Stimulated activated CD8-positive, alpha-beta memory T cell treated with anti-CD3 and anti-CD28 coated beads, Interleukin-12 subunit alpha, Interleukin-12 subunit beta, amount 100 ng/mL, for 24 hours (primary cell): ENCODE results near the gene TUBE1.
"Not testable (repeated sequence)": the region's sequence is repeated elsewhere in the genome, so short reads cannot be mapped to it uniquely, and the experiment has no call there.

ENCODE experiments used
- DNase-seq: peaks from one replicate; pipeline ENCODE4 v3.0.0-alpha.2; 2020; ENCODE audit errors: extremely low read depth

Gene TUBE1

DNA sequence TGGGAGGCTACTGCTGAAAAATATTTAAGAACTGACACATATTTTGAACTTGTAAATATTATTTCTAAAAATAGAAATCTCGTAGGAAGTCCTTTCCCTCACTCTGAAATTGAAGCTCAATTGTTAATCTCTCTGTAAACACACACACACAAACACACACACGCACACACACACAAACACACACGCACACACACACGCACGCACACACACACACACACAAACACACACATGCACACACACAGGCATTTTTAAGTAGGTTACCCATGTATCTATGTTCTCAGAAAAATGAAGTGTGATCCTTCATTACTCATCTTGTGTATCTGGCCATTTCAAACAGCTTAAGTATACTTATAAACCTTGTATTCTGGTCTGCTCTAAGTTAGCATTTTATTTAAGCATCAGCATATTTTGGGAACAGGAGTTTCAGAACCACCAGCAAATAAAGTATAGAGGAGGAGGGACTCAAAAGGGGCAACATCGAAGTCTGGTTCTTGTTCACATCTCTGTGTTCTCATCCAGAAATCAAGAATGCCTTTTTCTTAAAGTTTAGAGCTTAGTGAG lies 21.8 kb downstream of the TUBE1 start:
- DNase-seq: no peak

- DNase-seq: no peak
Measured at GRCh38 chr6:112062966-112063365, 24.3 kb downstream of the TUBE1 start.

DNA sequence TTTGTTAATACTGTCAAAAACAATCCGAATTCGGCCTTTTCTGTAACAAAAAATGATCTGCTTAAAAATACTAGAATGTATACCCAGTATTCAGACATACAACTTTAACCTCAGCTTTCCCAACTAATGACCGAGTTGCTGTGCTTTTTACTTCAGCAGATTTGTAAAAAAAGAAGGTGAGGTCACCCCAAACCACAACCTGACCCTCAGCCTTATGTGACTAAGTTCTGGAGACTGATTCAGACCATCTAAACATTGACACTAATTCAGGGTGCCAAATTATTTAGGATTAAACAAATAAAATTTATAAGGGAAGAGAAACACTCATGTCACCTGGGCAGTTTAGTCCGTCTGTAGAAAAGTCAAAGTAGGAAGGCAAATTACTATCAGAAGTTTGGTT lies 25.7 kb downstream of the TUBE1 start:
- DNase-seq: no peak

DNA sequence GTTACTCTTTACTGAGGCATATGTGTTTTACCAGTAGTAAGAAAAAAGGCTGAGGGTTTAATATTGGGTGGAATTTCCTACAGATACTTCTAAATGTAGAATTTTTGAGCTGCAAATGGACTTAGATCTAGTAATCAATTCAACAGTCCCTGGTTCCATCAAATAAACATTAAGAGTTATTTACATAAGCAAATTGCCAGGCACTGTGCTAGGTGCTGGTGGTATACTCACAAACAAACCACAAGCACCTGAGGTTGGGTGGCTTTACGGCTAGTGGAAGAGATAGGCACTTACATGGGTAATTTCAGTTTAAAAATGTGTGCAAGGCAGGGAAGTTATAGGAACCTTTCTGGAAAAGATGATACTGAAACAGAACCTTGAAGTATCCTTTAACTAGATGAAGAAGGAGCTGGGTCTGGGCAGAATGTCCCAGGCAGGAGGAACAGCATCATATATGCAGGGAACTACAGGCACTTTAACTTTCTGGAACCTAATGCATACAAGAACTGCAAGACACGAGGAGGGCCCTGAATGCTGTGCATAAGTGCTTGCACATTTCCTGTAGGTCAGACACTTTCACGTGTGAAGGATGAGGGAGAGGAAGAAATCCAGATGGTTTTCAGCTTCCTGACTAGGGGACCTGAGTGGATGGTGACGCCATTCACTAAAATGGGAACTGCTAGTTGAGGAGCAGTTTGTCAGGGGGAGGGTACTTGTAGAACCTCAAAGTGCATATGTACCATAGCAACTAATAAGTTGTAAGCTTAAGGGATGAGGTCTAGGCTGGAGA lies 28.8 kb downstream of the TUBE1 start:
- DNase-seq: no peak

DNA sequence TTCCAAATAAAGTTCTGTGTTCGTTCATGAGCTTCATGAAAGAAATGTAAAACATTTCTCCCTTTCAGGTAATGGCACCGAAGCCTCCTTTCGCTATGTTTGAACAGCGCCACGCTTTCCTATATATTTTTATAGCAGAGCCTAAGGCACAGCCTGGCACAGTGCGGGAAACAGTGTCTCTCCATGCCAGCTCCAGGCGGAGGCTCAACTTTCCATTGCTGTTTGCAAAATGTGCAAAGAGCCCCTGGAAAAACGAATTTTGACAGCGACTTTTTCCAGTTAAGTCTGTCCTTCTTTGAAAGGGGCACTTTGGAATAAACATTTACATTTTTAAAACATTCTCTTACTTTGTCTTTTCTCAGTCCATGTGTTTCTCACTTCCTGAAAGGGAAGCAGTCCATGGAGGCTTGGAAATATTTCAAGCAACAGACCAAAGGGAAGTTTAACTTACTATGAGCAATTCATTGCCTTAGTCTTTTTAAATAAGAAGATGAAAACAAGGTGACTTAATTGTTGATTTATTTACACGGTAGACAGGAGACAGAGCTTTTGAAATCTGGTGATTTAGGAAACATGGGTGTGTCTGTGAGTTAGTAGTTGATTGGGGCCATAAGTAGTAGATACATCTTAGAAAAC lies 32.6 kb downstream of the TUBE1 start:
- no peak for DNase-seq

DNA sequence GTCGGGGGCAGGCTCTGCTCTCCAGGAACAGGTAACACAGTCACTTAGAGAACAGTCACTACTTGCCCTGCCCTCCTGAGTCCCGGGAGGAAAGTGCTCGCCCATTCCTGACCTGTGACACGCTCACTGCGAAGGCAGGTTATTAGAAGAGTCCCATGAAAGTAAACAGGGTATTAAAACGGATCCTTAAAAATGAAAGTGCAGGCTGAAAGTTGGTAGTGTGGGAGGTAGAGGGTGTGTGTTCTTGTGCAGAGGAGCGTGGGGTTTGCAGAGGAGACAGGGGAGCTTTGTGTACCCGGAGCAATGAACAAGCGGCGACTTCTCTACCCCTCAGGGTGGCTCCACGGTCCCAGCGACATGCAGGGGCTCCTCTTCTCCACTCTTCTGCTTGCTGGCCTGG lies 33.3 kb downstream of the TUBE1 start, which contains the start of gene CCN6:
CCN6 (plus strand) TSS at position 104 of the 400 bp plus-strand sequence; CDS start at position 358, 254 bp downstream.
- DNase-seq: no peak

- not testable (repeated sequence) for DNase-seq
Measured at GRCh38 chr6:112051251-112051740, 36.0 kb downstream of the TUBE1 start.

DNA sequence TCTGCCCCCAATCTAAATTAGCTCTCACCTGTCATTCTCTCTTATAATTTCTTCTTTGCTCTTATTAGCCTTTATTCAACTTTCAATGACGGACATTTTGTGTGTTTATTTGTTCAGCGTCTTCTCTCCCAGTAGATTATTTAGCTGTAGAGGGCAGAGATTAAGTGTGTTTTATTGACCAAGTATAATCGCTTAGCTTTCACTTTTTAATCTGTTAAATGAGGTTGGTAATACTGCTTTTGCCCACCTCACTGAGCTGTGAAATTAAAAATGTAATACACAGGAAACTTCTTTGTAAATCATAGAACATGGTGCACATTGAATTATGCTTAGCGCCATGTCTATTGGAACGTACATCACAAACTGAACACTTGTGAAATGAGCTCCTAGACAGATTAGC lies 36.9 kb downstream of the TUBE1 start:
- no peak for DNase-seq

- no peak for DNase-seq
Measured at GRCh38 chr6:112049996-112050395, 37.3 kb downstream of the TUBE1 start.

- DNase-seq: no peak
Measured at GRCh38 chr6:112049026-112049799, 38.1 kb downstream of the TUBE1 start.

DNA sequence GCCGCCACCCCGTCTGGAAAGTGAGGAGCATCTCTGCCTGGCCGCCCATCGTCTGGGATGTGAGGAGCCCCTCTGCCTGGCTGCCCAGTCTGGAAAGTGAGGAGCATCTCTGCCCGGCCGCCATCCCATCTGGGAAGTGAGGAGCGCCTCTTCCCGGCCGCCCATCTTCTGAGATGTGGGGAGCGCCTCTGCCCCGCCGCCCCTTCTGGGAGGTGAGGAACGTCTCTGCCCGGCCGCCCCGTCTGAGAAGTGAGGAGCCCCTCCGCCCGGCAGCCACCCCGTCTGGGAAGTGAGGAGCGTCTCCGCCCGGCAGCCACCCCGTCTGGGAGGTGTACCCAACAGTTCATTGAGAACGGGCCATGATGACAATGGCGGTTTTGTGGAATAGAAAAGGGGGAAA lies 39.8 kb downstream of the TUBE1 start:
- not testable (repeated sequence) for DNase-seq

DNA sequence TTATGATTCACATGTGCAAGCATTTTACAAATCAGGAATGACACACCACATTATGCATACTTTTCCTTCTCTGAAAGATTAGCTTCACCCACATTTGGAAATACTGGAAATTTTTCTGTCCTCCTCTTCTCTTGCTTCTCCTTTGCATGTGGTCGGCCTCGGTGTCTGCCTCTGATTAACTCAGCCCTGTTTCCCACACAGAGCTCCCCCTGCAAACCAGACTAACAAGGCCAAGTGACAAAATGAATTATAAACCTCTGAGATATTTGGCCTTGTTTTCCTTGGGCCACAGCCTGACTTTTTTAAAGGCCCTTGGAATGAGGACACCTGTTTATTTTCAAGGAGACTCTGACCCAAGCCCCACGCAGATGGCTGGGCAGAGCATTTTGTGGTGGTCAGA lies 42.4 kb downstream of the TUBE1 start:
- DNase-seq: no peak

DNA sequence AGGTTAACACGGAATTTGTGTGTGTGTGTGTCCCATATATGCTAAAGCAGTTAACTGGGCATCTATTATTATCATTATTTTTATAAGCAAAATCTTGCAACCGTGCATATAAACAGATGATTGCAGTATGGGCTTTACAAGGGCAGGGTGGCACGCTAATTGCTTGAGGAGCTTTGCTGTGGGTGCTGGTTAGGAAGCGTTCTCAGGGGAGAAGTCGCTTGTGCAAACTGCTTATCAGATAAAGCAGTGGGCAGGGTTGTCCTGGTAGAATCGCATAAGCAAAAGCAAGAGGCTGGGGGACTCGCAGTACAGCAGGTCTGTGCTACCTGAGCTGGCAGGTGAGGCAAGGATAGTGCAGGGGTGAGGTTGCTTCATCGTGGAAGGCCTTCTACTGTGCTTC lies 43.1 kb downstream of the TUBE1 start:
- DNase-seq: no peak

- DNase-seq: peak; percentile 68
Measured at GRCh38 chr6:112043032-112044007, 44.0 kb downstream of the TUBE1 start.

GRCh38 chr6:112041535-112041934 lies 45.7 kb downstream of the TUBE1 start:
- no peak for DNase-seq

GRCh38 chr6:112040956-112041355 lies 46.3 kb downstream of the TUBE1 start:
- DNase-seq: no peak

- DNase-seq: no peak
Measured at GRCh38 chr6:112039431-112039770, 47.9 kb downstream of the TUBE1 start.

DNA sequence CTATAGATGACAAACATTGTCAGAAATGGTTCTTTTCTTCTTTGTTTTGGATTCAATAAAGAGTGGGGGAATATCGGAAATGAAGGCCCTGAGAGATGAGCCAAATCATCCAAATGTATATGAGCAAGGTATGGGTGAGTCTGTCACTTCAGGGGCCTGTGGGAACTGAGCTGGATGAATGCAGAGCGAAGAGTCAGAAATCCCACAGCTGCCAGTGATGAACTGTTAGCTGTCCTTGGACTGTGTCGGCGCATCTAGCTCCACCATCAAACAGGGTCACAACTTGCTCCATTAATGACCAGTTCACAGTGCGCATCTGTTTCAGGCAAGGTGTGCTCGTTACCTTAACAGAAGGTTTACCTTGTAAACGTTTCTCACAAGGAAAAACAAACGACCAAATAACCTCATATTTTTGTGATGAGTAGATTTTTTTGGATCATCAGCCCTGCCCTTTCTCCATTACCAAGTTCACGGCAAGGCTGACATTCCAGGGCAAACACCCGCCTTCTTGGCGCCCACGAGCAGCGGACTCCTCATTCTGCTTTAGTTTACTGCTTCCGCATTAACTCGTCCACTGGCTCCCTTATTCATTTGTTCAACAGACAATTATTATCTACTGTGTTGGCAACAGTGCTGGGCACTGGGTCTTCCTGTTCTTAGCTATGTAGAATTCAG lies 48.4 kb downstream of the TUBE1 start:
- no peak for DNase-seq

DNA sequence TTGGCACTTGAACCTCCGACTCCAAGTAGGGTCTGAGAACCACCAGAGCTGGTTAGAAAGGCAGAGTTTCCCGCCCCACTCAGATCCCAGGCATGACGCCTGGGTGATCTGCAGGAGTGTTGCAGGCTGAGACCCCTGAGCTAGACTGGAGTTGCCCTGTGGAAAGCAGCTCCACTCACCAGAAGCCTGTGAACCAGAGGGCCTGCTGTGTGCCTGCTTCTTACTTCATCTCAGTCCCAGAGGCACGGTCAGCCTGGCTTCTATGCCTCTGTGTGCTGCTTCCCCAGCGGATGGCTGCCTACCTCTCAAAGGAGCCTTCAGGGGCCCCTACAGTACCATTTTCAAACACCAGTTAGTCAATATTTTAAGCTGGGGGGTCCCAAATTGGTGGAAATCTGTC lies 49.0 kb downstream of the TUBE1 start:
- DNase-seq: no peak

GRCh38 chr6:112037783-112038216 lies 49.5 kb downstream of the TUBE1 start:
- no peak for DNase-seq
